Middle frontal gyrus (tissue), 1 donor: ENCODE data around the gene RAD51B.
A peak's percentile ranks its signal among the peaks of the same experiment; 100 is the strongest.

Experiments used
- DNase-seq: peaks from one replicate; pipeline ENCODE4 v3.0.0-alpha.2; 2015; ENCODE audit warnings: low spot score; ENCODE audit errors: extremely low spot score

Gene RAD51B

GRCh38 chr14:68679301-68679700, 859.7 kb downstream of the RAD51B start:
- DNase-seq: no peak

GRCh38 chr14:68679746-68680467, 860.3 kb downstream of the RAD51B start:
- DNase-seq: no peak

- DNase-seq: no peak
Observed at GRCh38 chr14:68680541-68681051, 861.0 kb downstream of the RAD51B start.

- no peak for DNase-seq
Observed at GRCh38 chr14:68681256-68682011, 861.9 kb downstream of the RAD51B start.

GRCh38 chr14:68682166-68683103, 862.9 kb downstream of the RAD51B start:
- no peak for DNase-seq

GRCh38 chr14:68683326-68683725, 863.7 kb downstream of the RAD51B start:
- no peak for DNase-seq

GRCh38 chr14:68684466-68685418, 865.2 kb downstream of the RAD51B start:
- DNase-seq: no peak

- no peak for DNase-seq
Observed at GRCh38 chr14:68685419-68686204, 866.0 kb downstream of the RAD51B start.

GRCh38 chr14:68686205-68686465, 866.6 kb downstream of the RAD51B start:
- DNase-seq: no peak

- no peak for DNase-seq
Observed at GRCh38 chr14:68686724-68687123, 867.1 kb downstream of the RAD51B start.

GRCh38 chr14:68687746-68688145, 868.2 kb downstream of the RAD51B start:
- no peak for DNase-seq

- DNase-seq: no peak
Observed at GRCh38 chr14:68688872-68689371, 869.3 kb downstream of the RAD51B start.

- DNase-seq: no peak
Observed at GRCh38 chr14:68689511-68689910, 869.9 kb downstream of the RAD51B start.

- no peak for DNase-seq
Observed at GRCh38 chr14:68690089-68690958, 870.7 kb downstream of the RAD51B start.

GRCh38 chr14:68691031-68691791, 871.6 kb downstream of the RAD51B start:
- peak; percentile 63 for DNase-seq

GRCh38 chr14:68691792-68692118, 872.2 kb downstream of the RAD51B start:
- DNase-seq: no peak

- no peak for DNase-seq
Observed at GRCh38 chr14:68692216-68692615, 872.6 kb downstream of the RAD51B start.
